ENCODE data around the gene GLIS1.

DNA sequence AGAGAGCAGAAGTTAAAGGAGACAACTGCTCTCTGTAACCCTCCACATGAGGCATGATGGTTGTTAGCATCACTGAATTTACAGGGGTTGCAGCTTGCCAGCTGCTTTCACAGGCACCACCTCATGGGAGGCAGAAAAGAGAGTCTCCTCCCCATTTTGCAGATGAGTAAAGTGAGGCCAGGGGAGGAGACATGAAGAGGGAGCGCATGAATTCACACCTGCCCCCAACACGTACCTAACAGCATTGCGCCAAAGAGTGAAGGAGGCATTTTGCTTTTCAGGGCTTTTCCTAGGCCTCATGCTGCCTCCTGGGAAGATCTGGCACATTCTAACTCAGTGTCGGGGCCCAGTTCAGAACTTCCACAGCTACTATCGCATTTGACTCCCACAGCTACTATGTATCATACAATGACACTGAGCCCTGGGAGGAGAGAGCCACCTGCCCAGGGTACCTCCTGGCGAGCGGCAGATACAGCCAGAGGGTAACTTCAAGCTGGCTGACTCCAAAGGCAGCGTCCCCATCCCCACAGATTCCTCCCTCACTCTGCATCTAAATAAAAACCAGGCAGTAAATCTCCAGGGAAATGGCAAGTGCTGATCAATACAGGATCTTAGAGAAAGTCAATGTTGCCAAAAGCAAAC, 34.0 kb downstream of the GLIS1 start:
- TF ChIP-seq POLR2A (IDR thresholded peaks at IDR 0.05) (no peak), EP300 (IDR thresholded peaks at IDR 0.05) (no peak)
- TF ChIP-seq, protein P1, sequence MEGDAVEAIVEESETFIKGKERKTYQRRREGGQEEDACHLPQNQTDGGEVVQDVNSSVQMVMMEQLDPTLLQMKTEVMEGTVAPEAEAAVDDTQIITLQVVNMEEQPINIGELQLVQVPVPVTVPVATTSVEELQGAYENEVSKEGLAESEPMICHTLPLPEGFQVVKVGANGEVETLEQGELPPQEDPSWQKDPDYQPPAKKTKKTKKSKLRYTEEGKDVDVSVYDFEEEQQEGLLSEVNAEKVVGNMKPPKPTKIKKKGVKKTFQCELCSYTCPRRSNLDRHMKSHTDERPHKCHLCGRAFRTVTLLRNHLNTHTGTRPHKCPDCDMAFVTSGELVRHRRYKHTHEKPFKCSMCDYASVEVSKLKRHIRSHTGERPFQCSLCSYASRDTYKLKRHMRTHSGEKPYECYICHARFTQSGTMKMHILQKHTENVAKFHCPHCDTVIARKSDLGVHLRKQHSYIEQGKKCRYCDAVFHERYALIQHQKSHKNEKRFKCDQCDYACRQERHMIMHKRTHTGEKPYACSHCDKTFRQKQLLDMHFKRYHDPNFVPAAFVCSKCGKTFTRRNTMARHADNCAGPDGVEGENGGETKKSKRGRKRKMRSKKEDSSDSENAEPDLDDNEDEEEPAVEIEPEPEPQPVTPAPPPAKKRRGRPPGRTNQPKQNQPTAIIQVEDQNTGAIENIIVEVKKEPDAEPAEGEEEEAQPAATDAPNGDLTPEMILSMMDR (IDR thresholded peaks at IDR 0.05) = no peak

Measured in ovary (tissue), 3 donors.